Endothelial cell of umbilical vein (primary cell): ENCODE measurements around the gene HAPLN2.

Experiments used
- CTCF ChIP-seq, 2 donors: IDR thresholded peaks; 1 replicate in 1 of 2; 2 replicates in 1 of 2; pipeline ENCODE4 v1.5.1; 2011; ENCODE audit warnings: low read length in 2 of 2, mild to moderate bottlenecking in 2 of 2, moderate library complexity in 2 of 2, control low read depth in 1 of 2, inconsistent platforms in 1 of 2, low read depth in 1 of 2; ENCODE audit not compliant: insufficient read depth in 1 of 2; ENCODE audit errors: extremely low read depth in 1 of 2
- EZH2 ChIP-seq: IDR thresholded peaks from 2 replicates; pipeline ENCODE4 v1.6.1; 2012; ENCODE audit warnings: borderline replicate concordance, low read depth, mild to moderate bottlenecking, moderate library complexity, low read length, inconsistent platforms; ENCODE audit not compliant: severe bottlenecking
- FOS ChIP-seq: IDR thresholded peaks from 2 replicates; pipeline ENCODE4 v1.6.1; 2011; ENCODE audit warnings: mild to moderate bottlenecking, low read length, moderate library complexity, borderline replicate concordance; ENCODE audit not compliant: insufficient read depth
- JUN ChIP-seq: IDR thresholded peaks from 2 replicates; pipeline ENCODE4 v1.6.1; 2011; ENCODE audit warnings: borderline replicate concordance, low read depth; ENCODE audit not compliant: insufficient read length, insufficient read depth
- MAX ChIP-seq: IDR thresholded peaks from 2 replicates; pipeline ENCODE4 v1.6.1; 2011; ENCODE audit not compliant: insufficient read depth, insufficient read length
- MYC ChIP-seq: IDR thresholded peaks from one replicate; pipeline ENCODE4 v1.6.1; 2011; ENCODE audit warnings: mild to moderate bottlenecking, low read depth, low read length
- POLR2A ChIP-seq: IDR thresholded peaks from 2 replicates; pipeline ENCODE4 v1.6.1; 2012; ENCODE audit warnings: low read depth, mild to moderate bottlenecking, control low read depth, low read length
- POLR2AphosphoS5 ChIP-seq: IDR thresholded peaks from 2 replicates; pipeline ENCODE4 v1.6.1; 2012; ENCODE audit warnings: low read depth, mild to moderate bottlenecking, control low read depth, low read length, moderate library complexity; ENCODE audit not compliant: insufficient read depth

GRCh38 chr1:156654700-156655099, 35.5 kb downstream of the HAPLN2 start:
- no peak for TF ChIP-seq CTCF (IDR thresholded peaks at IDR 0.05; ENCODE audit: extremely low read depth in 1 of 2, insufficient read depth in 1 of 2, low read depth in 1 of 2, low read length in 2 of 2)
- TF ChIP-seq POLR2A, result no peak
- no peak for TF ChIP-seq POLR2AphosphoS5
- TF ChIP-seq MYC, result no peak
- no peak for TF ChIP-seq EZH2
- no peak for TF ChIP-seq JUN
- TF ChIP-seq FOS, result no peak
- TF ChIP-seq MAX, result no peak
